Muscle layer of duodenum (tissue), 2 donors: Measurements from ENCODE around the gene GSTM3.

ENCODE experiments used
- H3K27ac ChIP-seq: one replicate; pipeline ENCODE4 v1.7.0; 2013; ENCODE audit warnings: mild to moderate bottlenecking, low read length
- H3K27me3 ChIP-seq: one replicate; pipeline ENCODE4 v1.7.0; 2013; ENCODE audit warnings: low read depth, mild to moderate bottlenecking, control low read depth, low read length
- H3K36me3 ChIP-seq, 2 donors: one replicate each; pipeline ENCODE4 v1.7.0; 2013; ENCODE audit warnings: low read length in 2 of 2, control low read depth in 1 of 2, mild to moderate bottlenecking in 1 of 2; ENCODE audit not compliant: insufficient read depth in 2 of 2, control insufficient read depth in 1 of 2
- H3K4me1 ChIP-seq, 2 donors: one replicate each; pipeline ENCODE4 v1.7.0; 2013; ENCODE audit warnings: low read length in 2 of 2, mild to moderate bottlenecking in 2 of 2, control low read depth in 1 of 2, moderate library complexity in 1 of 2; ENCODE audit not compliant: insufficient read depth in 2 of 2, control insufficient read depth in 1 of 2
- H3K4me3 ChIP-seq, 2 donors: one replicate each; pipeline ENCODE4 v1.7.0; 2013; ENCODE audit warnings: low read length in 2 of 2, low read depth in 1 of 2, mild to moderate bottlenecking in 1 of 2
- H3K9me3 ChIP-seq, 2 donors: one replicate each; pipeline ENCODE4 v1.7.0; 2013; ENCODE audit warnings: low read length in 2 of 2, control low read depth in 1 of 2, mild to moderate bottlenecking in 1 of 2; ENCODE audit not compliant: control insufficient read depth in 1 of 2
- donor health status: healthy.

The GSTM3 gene

DNA sequence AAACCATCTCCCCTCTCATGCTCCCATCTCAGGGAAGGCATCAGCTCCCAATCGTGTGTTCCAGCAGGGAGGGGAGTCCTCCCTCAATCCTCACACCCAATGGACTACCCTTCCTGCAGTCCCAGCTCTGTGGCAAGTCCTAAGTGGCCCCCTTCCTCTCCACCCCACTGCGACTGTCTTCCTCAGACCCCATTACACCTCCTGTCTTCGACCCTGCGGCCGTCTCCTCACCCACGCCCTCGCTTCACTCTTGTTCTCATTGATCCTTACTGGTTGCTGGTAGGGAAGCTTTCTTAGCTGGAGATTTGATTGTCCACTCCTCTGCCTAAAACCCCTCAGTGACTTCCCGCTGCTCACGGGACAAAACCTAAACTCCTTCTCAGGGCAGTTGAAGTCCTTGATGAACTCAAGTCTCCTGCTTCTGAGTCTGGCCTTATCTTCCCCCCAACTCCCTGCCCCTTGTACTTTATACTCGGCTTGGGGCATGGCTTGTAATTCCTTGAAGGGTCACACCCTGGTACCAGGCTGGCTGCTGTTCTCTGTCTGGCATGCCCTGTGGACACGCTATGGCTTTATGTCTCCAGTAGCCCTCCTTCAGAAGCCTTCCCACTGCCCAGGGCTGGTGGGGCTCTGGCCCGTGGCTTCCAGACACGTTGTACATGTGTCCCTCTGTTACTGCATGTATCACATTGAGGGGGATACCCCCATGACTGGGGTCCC lies 25.2 kb upstream of the GSTM3 start:
- no peak overlapping the region for H3K4me3 ChIP-seq
- H3K9me3 ChIP-seq: no peaks in the 10 kb centered on the region
- no peaks in the 10 kb centered on the region for H3K36me3 ChIP-seq
- H3K27me3 ChIP-seq: no peaks in the 10 kb centered on the region
- peak overlapping the region; percentile 48 for H3K27ac ChIP-seq
- peaks cover 0 to 6% of the 10 kb centered on the region in 2 donors for H3K4me1 ChIP-seq

DNA sequence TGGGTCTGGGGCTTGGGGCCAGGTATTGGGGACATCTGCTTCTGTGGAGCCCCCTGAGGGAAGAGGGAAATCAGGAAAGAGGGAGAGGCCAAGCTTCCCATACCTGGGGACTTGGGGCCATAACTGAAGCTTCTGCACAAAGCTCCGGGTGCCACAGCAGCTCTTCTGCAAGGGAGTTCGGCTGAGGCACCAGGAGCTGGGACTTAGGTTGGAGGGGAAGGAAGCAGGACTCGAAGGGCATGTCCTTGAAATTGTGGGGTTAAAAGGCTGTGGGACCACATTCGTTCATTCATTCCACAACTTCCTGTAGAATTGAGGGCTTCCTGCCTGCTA lies 24.6 kb upstream of the GSTM3 start:
- Histone ChIP-seq H3K4me3 (no peak overlapping the region), H3K4me1 (peaks cover 0 to 12% of the 10 kb centered on the region in 2 donors), H3K9me3 (no peaks in the 10 kb centered on the region), H3K27ac (peak overlapping the region; percentile 48), H3K36me3 (no peaks in the 10 kb centered on the region), H3K27me3 (no peaks in the 10 kb centered on the region)

DNA sequence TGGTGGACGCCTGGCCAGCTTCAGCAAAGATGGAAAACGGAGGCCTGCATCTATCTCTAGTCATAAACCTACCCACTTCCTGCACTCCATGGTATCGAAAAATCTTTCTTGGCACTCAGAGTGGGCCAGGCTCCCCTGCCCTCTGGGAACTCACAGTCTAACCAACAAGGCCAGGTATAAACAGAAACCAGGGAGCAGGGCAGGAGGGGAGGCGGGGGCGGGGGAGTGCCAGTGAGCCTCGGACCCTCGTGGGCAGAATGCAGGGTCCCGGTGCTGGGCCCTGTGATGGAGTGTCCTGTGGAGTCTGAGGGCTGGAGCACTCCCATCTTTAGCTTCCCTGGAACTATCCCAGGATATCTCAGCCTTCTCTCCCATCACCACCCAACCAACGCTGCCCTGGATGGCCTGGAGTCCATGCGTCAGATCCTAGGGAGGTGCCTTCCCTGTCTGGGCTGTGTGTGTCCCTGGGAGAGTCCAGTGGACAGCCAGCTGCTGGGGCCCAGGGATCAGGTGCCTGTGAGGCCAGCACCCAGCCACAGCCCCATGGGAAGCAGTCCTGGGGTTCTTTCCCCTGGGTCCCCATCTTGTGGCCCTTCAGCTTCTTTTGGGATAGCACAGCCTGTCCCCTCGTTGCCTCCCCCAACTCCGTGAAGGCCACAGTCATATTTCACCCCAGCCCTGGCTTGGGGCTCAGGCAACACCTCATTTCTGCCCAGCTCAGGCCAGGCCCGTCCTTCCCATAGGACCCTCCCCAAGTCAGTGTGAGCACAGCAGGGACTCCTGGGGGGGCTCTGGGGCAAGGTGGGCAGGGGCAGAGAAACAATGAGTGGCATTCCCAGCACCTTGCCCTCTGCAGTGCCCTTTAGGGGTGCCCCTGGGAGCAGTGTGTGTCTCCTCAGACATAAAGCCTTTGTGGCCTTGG lies 24.0 kb upstream of the GSTM3 start:
- no peaks in the 10 kb centered on the region for H3K36me3 ChIP-seq
- H3K27ac ChIP-seq: peak overlapping the region; percentile 94
- peaks cover 0 to 13% of the 10 kb centered on the region in 2 donors for H3K4me1 ChIP-seq
- no peaks in the 10 kb centered on the region for H3K9me3 ChIP-seq
- H3K27me3 ChIP-seq: no peaks in the 10 kb centered on the region
- H3K4me3 ChIP-seq: no peak overlapping the region

DNA sequence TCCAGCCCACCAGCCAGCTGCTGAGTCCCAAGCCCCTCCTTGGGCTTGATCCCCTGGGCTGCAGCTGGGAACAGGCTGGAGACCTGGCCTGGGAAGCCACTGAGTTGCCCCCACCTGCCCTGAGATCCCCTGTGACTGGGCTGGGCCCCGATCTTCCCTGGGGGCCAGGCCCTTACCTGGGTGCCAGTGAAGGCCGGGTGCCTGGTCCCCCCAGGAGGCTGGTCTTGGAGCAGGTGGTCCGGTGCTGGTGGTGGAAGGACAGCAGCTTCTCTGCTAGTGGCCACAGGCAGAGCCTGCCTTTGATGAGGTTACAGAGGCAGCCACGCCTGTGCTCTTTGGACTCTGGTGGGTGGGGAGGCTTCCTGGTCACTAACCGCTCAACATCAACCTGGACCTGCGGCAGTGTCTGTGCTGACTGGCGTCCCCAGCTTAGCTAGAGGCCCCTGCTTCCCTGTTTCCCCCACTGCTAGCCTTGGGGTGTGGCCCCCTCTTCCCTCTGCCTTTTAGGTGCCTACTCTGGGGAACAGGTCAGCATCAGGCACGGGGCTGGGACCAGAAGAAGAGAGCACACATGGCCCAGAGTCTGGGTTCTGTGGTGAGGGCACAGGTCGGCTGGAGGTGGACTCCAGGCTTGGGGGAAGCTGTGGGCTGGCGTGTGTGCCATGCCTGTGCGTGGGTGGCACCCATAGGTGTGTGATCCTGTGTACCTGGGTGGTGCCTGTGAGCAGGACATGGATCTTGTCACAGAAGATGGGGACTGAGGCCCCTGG lies 23.0 kb upstream of the GSTM3 start, which contains the start of gene EPS8L3:
TSS of gene EPS8L3 (minus strand) at position 278 of the 770 bp plus-strand sequence. CDS start 2,174 bp downstream, outside the sequence.
- Histone ChIP-seq H3K27ac (peak within 1 kb of the TSS; percentile 94), H3K4me1 (peaks cover 0 to 13% of the 10 kb centered on the region in 2 donors), H3K27me3 (no peaks in the 10 kb centered on the region), H3K36me3 (no peaks in the 10 kb centered on the region), H3K4me3 (peak within 1 kb of the TSS in 1 of 2 donors; percentile 65), H3K9me3 (no peaks in the 10 kb centered on the region)

DNA sequence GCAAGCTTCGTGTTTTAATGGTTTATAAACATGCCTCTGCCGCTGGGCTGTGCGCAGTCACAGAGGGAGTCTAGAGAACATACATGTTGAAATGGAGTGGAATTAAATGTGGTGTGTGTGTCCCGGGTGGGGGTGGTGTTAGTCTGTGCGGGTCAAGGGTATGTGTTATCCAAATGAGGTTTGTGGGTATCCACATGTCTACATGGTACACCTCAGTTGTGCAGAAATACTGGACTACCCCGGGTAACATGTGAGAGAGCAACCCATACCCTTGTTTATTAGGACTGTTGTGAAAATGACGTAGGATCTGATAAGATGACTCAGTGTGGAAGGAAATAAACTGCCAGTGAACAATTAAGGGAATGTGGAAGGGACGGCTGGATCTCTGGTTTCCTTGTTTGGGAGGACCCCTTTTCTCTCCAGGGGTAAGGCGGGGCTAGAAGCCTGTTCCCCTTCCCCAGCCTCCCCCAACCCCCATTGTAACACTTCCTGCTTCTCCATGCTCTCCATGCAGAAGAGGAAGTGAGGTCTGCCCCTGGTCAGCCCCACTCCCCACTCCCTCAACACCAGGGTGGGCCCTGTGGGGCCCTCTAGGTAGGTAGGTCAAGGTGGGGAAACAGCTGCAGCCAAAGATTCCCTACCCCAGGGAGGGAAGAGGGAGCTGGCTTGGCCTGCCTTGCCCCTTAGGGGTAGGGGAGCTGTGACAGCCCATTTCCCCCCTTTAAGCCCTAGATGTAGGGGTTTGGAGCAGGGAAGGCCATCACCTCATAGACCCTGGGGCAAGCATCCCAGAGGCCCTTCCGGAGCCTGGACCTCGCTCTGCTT lies 22.2 kb upstream of the GSTM3 start:
- Histone ChIP-seq H3K9me3 (no peaks in the 10 kb centered on the region), H3K27ac (peak overlapping the region; percentile 94), H3K4me3 (peak overlapping the region in 1 of 2 donors; percentile 65), H3K27me3 (no peaks in the 10 kb centered on the region), H3K36me3 (no peaks in the 10 kb centered on the region), H3K4me1 (peaks cover 0 to 13% of the 10 kb centered on the region in 2 donors)

DNA sequence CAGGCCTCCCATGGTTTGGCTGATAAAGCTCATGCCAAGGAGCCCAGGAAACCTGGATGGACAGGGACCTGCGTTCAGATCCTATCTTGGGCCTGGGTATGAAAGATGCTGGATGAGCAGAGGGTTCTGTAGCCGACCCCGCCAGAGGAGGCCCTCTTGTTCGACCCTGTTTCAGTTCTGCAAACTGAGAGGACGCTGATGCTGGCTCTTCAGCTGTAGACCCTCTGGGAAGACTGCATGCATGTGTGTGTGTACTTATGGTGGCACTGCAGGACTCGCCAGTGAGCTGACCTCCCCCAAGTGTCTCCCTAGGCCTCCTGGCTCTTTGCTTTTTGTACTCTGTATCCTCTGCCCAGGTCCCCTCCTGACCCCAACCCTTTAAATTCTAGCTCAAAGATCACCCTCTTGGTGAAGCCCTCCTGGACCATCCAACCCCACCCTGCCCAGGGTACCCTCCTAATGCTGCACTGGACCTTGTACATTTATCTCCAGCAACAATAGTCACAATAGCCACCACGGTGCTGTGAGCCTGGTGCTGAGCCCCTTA lies 21.3 kb upstream of the GSTM3 start:
- Histone ChIP-seq H3K4me1 (peaks cover 0 to 13% of the 10 kb centered on the region in 2 donors), H3K9me3 (no peaks in the 10 kb centered on the region), H3K36me3 (no peaks in the 10 kb centered on the region), H3K4me3 (peak overlapping the region in 1 of 2 donors; percentile 65), H3K27ac (peak overlapping the region; percentile 94), H3K27me3 (no peaks in the 10 kb centered on the region)

DNA sequence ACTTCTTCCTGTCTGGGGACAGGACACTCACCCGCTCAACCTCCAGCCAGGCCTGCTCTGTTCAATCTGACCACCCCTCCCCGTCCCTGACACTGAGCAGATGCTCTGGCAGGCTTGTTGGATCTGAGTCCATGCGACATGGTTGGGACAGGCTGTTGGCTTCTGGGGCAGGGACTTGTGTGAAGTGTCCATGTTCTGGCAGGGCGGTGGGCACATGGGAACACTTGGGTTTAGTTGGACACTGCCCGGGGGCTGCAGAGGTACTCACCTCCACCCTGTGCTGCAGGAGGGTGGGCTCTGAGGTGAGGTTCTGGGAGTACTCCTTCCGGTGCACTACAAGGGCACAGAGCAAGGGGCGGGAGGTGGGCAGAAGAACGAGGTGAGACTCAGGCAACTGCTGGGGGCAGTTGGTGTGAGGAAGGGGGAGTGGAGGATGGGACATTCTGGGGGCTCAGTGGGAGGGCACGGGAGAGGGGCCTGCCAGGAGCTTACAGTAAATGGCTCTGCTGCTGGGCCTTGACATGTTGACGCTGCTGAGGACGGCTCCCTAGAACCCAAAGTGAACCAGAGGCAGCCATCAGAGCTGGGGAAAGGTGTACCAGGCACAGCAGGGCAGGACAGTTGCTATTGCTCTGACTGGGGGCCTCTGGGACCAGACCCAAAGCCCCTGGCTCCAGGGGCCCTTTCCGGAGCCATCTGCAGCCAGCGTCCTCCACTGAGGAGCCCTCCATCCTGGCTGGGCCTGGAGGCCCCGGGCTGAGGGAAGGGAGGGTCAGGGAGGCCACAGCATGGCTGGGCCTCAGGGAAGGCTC lies 20.6 kb upstream of the GSTM3 start:
- Histone ChIP-seq H3K27me3 (no peaks in the 10 kb centered on the region), H3K36me3 (no peaks in the 10 kb centered on the region), H3K27ac (no peak overlapping the region), H3K4me1 (peaks cover 0 to 13% of the 10 kb centered on the region in 2 donors), H3K4me3 (no peak overlapping the region), H3K9me3 (no peaks in the 10 kb centered on the region)

DNA sequence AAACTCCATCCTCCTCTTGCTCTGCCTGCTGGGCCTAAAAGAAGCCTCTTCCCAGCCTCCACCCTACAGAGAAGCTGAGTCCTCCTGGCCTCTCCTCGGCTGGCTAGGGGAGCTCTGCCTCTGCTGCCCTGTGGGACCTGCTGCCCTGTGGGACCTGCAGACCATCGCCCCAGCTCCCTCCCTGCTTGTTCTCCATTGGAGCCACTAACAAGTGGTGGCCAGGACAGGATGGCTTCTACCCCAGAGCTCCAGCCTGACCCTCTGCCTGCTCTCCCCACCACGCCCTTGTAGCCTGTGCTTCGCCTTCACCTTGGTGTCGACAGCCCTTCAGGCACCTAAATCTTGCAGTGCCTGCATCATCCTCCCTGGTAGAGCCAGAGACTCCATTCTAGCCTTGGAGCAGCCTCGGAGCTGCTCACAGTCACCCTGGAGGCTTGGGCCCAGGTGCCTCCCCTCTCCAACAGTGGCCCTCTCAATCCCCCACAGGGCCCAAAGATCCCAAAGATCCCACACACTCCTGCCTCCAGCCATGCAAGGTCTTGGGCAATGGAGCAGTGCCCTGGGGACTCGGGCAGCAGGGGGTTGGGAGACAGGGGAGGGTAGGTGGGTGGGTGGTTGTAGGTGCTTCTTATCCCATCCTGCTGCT lies 19.9 kb upstream of the GSTM3 start:
- Histone ChIP-seq H3K9me3 (no peaks in the 10 kb centered on the region), H3K27me3 (no peaks in the 10 kb centered on the region), H3K27ac (no peak overlapping the region), H3K4me3 (no peak overlapping the region), H3K4me1 (peaks cover 0 to 13% of the 10 kb centered on the region in 2 donors), H3K36me3 (no peaks in the 10 kb centered on the region)

DNA sequence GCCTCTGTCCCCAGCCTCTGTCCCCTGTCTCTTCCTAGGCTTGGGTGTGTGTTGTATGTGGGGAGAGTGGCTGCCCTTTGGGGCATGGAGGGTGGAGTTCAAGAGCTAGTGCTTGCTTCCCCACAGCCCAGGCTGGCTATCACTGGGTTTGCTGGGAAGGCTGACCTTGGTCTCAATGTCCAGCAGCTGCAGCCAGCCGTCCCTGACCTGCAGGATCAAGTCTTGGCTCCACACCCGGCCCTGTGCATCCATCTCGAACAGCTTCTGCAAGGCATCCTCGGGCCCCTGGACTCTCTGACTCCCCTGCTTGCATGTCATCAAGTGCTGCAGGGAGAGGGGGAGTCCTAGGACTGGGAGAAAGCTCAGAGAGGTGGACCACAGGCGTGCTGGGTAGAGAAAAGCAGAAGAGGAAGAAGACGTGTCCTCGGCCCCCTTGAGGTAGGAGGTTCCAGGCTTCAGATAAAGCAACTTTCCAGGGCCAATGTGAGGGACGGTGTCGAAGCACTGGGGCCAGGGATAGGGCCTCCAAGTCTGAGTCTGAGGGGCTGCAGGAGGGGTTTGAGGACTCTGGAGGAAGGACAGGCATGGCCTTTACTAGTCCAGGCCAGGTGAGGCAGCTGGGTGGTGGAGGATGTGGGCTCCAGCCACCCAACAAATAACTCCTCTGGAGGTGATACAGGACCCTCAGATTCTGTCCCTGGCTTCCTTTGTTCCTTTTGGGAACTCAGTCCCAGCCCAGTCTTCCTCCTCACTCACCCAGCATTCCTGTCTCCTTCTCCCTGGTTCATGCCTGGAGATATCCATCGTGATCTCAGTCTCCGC lies 18.9 kb upstream of the GSTM3 start:
- no peak overlapping the region for H3K27ac ChIP-seq

More for the DNA sequence above, 18.9 kb upstream of the GSTM3 start:
- Histone ChIP-seq H3K4me3 (no peak overlapping the region), H3K27me3 (no peaks in the 10 kb centered on the region), H3K4me1 (peaks cover 0 to 13% of the 10 kb centered on the region in 2 donors), H3K36me3 (no peaks in the 10 kb centered on the region), H3K9me3 (no peaks in the 10 kb centered on the region)
